Heart left ventricle (tissue), 13 donors: Measurements from ENCODE around the gene UVRAG.

Experiments
- POLR2A ChIP-seq, 2 donors: fragments of 450-650 bp; IDR thresholded peaks; one replicate each; pipeline ENCODE4 v1.6.1; 2017; ENCODE audit warnings: antibody characterized with exemption in 2 of 2, mild to moderate bottlenecking in 2 of 2, moderate library complexity in 2 of 2
- TF ChIP-seq, protein P1 (sequence below), 12 donors: fragments of 200-600 bp; sonication (generic) in 4 of 12; IDR thresholded peaks; one replicate each; pipeline versions ENCODE4 v1.5.0 to v1.8.0; 2018 to 2022; ENCODE audit warnings: antibody characterized with exemption in 12 of 12, mild to moderate bottlenecking in 5 of 12
- donor health status: ischemic (EF 13 %, LVEDD 7.1; RV severe dilation, severe dysfunction).
- donor health status: DM: no; HTN: yes; CAD: no.
- donor health status: DM: no; HTN: no; CAD: no.
- donor health status: ischemic (EF 25% LVEDD 6.9; RV normal size, moderate dysfunction).
- donor health status: ischemic (EF 25% LVEDD 5.7; RV mildly dilated, moderate dysfunction).
- donor health status: ischemic (EF 35%, LVEDD 5.7; RV mildly dilated, moderate dysfunction).
- donor health status: nonischemic (EF 11% LVEDD 7.7; RV severe dilation, severe dysfunction).
- donor health status: DM: yes; HTN: yes; CAD: no.
- donor health status: PGD.
- donor health status: ischemic (EF 29% LVEDD 5.4; RV normal size, mild dysfunction).
- donor health status: nonischemic (EF 23%, LVEDD 6.1; RV moderate dilation, normal function).

- TF ChIP-seq, protein P1, sequence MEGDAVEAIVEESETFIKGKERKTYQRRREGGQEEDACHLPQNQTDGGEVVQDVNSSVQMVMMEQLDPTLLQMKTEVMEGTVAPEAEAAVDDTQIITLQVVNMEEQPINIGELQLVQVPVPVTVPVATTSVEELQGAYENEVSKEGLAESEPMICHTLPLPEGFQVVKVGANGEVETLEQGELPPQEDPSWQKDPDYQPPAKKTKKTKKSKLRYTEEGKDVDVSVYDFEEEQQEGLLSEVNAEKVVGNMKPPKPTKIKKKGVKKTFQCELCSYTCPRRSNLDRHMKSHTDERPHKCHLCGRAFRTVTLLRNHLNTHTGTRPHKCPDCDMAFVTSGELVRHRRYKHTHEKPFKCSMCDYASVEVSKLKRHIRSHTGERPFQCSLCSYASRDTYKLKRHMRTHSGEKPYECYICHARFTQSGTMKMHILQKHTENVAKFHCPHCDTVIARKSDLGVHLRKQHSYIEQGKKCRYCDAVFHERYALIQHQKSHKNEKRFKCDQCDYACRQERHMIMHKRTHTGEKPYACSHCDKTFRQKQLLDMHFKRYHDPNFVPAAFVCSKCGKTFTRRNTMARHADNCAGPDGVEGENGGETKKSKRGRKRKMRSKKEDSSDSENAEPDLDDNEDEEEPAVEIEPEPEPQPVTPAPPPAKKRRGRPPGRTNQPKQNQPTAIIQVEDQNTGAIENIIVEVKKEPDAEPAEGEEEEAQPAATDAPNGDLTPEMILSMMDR (IDR thresholded peaks at IDR 0.05), result no peak
- no peak for TF ChIP-seq POLR2A (IDR thresholded peaks at IDR 0.05)
Measured at GRCh38 chr11:75839851-75840250, 24.8 kb downstream of the UVRAG start.
